ENCODE data around the gene SNX17. TPM values are rescaled to one million over a fixed set of nuclear protein-coding genes. Genes with fewer than 3 reads are reported as not detected.

SNX17 gene
- total RNA-seq, 1 donor from 2014 or later = 107 TPM

DNA sequence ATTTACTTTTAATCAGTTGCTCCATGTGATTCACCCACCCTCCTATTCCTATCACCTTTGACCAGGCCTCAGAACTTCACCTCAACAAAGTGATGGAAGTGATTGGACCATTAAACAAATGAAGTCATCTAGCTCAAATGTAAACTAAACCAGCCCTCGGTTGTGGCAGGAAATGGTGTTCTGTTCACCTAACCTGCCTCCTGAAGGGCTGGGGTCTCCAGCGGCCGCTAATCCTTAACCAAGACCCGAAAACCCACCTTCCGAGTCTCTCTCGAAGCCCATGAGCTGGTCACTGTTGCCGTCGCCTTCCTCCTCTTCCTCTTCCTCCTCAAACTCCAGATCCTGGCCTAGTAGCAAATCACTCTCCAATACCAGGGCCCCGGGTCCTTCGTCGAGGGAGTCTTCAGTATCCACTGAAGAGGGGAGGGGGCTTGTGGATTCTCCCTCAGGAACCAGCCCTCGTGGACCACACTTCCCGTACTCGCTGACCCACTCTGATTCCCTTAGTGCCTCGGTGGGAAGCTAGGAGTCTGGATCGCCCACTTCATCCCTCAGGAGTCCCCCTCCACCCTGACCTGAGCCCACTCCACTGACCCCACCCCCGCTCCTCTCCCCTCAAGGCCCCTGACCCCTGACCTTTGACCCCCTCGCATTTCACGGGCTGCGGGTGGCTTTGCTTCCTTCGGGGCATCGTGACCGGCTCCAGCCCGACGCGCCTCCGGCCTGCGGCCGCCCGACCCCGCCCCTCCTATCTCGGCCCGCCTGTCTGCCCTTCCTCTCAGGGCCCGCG is 9.6 kb downstream of the SNX17 start:
- no peaks in the 10 kb centered on the region for H3K27me3 ChIP-seq (ENCODE audit: low read depth)
- DNase-seq = peak; percentile 85
- intact Hi-C loops (cut with DNase I) = no loop called here
- H3K27ac ChIP-seq = peak overlapping the region; percentile 91
- peak in 1 of 2 donors; percentile 60 for ATAC-seq
- peak overlapping the region; percentile 73 for H3K4me3 ChIP-seq
- H3K36me3 ChIP-seq = peaks cover 71% of the 10 kb centered on the region
- H3K9me3 ChIP-seq = no peaks in the 10 kb centered on the region
- TF ChIP-seq, protein P1, sequence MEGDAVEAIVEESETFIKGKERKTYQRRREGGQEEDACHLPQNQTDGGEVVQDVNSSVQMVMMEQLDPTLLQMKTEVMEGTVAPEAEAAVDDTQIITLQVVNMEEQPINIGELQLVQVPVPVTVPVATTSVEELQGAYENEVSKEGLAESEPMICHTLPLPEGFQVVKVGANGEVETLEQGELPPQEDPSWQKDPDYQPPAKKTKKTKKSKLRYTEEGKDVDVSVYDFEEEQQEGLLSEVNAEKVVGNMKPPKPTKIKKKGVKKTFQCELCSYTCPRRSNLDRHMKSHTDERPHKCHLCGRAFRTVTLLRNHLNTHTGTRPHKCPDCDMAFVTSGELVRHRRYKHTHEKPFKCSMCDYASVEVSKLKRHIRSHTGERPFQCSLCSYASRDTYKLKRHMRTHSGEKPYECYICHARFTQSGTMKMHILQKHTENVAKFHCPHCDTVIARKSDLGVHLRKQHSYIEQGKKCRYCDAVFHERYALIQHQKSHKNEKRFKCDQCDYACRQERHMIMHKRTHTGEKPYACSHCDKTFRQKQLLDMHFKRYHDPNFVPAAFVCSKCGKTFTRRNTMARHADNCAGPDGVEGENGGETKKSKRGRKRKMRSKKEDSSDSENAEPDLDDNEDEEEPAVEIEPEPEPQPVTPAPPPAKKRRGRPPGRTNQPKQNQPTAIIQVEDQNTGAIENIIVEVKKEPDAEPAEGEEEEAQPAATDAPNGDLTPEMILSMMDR (IDR thresholded peaks at IDR 0.05) = no peak
- H3K4me1 ChIP-seq = peaks cover 19% of the 10 kb centered on the region

DNA sequence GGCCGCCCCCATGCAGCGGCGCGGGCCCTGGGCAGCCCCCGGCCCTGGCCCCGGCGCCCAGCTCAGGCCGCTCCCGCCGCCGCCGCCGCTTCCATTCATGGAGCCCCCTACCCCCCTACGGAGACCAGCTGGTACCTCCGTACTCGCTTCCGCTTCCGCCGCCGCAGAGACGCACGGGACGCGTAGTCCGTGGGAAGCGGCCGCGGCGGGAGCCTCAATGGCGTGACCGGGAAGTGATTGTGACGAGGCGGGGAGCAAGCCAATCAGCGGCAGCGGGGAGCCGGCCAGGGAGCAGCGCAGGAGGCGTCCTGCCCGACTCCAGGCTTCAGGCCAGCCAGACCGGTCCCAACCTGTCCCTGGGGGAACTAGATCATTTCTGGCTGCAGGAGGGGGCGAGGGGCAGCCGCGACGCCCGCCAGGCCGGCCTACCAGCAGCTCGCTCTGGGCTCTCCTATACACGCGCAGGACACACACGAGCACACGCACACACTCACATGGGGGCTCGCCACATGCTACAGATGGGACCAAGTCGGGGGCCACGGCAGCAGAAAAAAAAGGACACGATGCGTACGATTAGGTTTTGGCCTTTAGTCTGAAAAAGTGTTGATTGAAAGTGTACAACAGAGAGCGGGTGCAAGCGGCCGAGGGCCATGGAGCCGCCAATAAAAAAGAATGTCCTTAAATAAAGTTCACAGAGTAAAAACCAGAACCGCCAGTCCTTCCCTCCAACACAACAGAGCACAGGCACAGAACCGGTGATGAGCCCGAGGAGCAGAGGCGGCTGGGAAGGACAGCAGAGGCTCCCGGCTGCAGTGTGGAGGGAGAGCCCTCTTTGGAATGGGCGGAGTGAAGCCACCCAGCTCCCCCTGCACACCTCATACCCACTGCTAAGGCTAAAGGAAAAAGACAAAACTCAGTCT is 10.5 kb downstream of the SNX17 start, which contains the start of gene ZNF513:
Gene ZNF513 (minus strand): TSS at position 109 of the 920 bp plus-strand sequence. CDS start 208 bp downstream, outside the sequence.
- Histone ChIP-seq H3K4me1 (peaks cover 19% of the 10 kb centered on the region), H3K9me3 (no peaks in the 10 kb centered on the region), H3K27ac (peak within 1 kb of the TSS; percentile 91), H3K36me3 (peaks cover 71% of the 10 kb centered on the region), H3K27me3 (ENCODE audit: low read depth) (no peaks in the 10 kb centered on the region), H3K4me3 (peak within 1 kb of the TSS; percentile 73)
- TF ChIP-seq, protein P1 (IDR thresholded peaks at IDR 0.05) = no peak
- peak; percentile 96 to 97 for ATAC-seq
- DNase-seq = peak; percentile 98
- intact Hi-C loops (cut with DNase I) = no loop called here

DNA sequence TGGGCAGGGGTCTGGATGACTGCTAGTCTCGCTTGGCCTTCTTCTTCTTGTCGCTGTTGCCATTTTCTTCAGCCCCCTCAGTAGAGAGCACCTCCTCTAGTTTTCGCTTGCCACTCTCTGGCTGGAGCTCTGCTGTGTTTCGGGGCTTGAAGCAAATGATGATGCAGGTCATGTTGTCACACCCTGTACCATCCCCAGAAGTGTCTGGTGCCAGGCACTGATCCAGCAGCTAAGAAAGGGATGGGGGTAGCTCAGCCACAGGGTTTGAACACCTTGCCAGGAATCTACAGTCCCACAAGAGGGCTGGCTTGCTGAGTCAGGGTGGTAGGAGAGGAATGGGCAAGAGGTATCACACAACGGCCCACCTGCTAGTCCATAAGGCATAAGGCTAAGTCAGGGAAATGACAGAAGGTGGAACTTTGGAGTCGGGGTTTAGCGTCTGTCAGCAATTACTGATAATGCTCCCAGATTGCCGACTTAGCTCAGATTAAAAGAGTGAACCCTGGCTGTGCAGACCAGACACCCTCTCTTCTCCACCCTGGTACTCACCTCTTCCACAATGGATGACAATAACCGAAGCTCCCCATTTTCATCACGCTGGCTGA is 11.3 kb downstream of the SNX17 start:
- DNase-seq (no peak), ATAC-seq (no peak)
- Histone ChIP-seq H3K27ac (peak overlapping the region; percentile 91), H3K4me1 (peaks cover 23% of the 10 kb centered on the region), H3K4me3 (no peak overlapping the region), H3K9me3 (no peaks in the 10 kb centered on the region), H3K36me3 (peaks cover 69% of the 10 kb centered on the region), H3K27me3 (ENCODE audit: low read depth) (no peaks in the 10 kb centered on the region)
- intact Hi-C loops (cut with DNase I) = no loop called here
- TF ChIP-seq, protein P1 (IDR thresholded peaks at IDR 0.05) = no peak

DNA sequence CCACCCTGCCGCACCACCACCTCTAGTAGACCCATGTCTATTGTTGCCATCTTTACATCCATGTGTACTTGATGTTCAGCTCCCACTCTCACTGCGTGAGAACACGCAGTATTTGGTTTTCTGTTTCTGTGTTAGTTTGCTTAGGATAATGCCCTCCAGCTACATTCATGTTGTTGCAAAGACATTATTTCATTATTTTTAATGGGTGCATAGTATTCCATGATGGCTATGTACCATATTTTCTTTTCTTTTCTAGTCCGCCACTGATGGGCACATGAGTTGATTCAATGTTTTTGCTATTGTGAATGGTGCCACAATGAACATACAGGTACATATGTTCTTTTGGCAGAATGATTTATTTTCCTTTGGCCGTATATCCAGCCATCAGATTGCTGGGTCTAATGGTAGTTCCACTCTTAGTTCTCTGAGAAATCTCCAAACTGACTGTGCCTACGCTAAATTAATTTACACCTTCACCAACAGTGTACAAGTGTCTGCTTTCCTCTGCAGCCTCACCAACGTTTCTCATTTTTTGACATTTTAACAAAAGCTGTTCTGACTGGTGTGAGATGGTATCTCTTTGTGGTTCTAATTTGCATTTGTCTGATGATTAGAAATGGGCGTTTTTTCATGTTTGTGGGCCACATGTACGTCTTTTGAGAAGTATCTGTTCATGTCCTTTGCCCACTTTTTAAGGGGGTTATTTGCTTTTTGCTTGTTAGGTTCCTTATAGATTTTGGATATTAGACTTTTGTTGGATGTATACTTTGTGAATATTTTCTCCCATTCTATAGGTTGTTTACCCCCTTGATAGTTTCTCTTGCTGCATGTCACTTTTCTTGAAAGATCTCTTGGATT is 20.6 kb downstream of the SNX17 start:
- intact Hi-C loops (cut with DNase I) = no loop called here
- ATAC-seq (no peak), DNase-seq (no peak)
- Histone ChIP-seq H3K27ac (no peak overlapping the region), H3K4me3 (no peak overlapping the region), H3K36me3 (peaks cover 24% of the 10 kb centered on the region), H3K27me3 (ENCODE audit: low read depth) (no peaks in the 10 kb centered on the region), H3K4me1 (peaks cover 2% of the 10 kb centered on the region), H3K9me3 (no peaks in the 10 kb centered on the region)
- TF ChIP-seq, protein P1 (IDR thresholded peaks at IDR 0.05) = no peak
